Natural killer cell (primary cell): ENCODE results near the gene MTHFR. TPM values are rescaled to one million over a fixed set of nuclear protein-coding genes. Genes with fewer than 3 reads are reported as not detected.
A peak's percentile ranks its signal among the peaks of the same experiment; 100 is the strongest.

Source experiments
- ATAC-seq, 3 donors: fragments of 150-1000 bp in 2 of 3; fragments of 200-7000 bp in 1 of 3; cut with Tn5 transposase; 1 replicate in 1 of 3; 2 replicates in 2 of 3; pipeline ENCODE4 v1.10.0; 2021; ENCODE audit warnings: mild to moderate bottlenecking in 2 of 3, moderate library complexity in 2 of 3
- DNase-seq, 2 donors: peaks; one replicate each; pipeline versions ENCODE4 v3.0.0 to v3.0.0-alpha.2; 2013 to 2021; ENCODE audit warnings: mixed read lengths in 1 of 2
- H3K27ac ChIP-seq: one replicate; pipeline ENCODE4 v1.5.1; 2013; ENCODE audit warnings: mild to moderate bottlenecking, low read length
- H3K27me3 ChIP-seq: one replicate; pipeline ENCODE4 v1.6.1; 2013; ENCODE audit warnings: low read length; ENCODE audit not compliant: control insufficient read depth, insufficient read depth
- H3K36me3 ChIP-seq: one replicate; pipeline ENCODE4 v1.6.1; 2013; ENCODE audit warnings: low read length; ENCODE audit not compliant: control insufficient read depth, insufficient read depth
- H3K4me1 ChIP-seq: one replicate; pipeline ENCODE4 v1.6.1; 2013; ENCODE audit warnings: low read length; ENCODE audit not compliant: control insufficient read depth, insufficient read depth
- H3K4me3 ChIP-seq: one replicate; pipeline ENCODE4 v1.5.1; 2013; ENCODE audit warnings: low read length
- H3K9me3 ChIP-seq: one replicate; pipeline ENCODE4 v1.6.1; 2013; ENCODE audit warnings: low read length; ENCODE audit not compliant: control insufficient read depth, insufficient read depth
- H3K27ac Mint-ChIP-seq, 2 donors: one replicate each; pipeline ENCODE4 v1.8.0; 2022; ENCODE audit warnings: mild to moderate bottlenecking in 2 of 2, mixed read lengths in 2 of 2, moderate library complexity in 1 of 2
- H3K27me3 Mint-ChIP-seq, 2 donors: one replicate each; pipeline ENCODE4 v1.8.0; 2022; ENCODE audit warnings: low read depth in 2 of 2, mixed read lengths in 2 of 2
- H3K36me3 Mint-ChIP-seq: one replicate; pipeline ENCODE4 v1.8.0; 2022; ENCODE audit warnings: mixed read lengths
- H3K4me1 Mint-ChIP-seq, 2 donors: one replicate each; pipeline ENCODE4 v1.8.0; 2022; ENCODE audit warnings: mixed read lengths in 2 of 2
- H3K4me3 Mint-ChIP-seq: one replicate; pipeline ENCODE4 v1.8.0; 2022; ENCODE audit warnings: mild to moderate bottlenecking, moderate library complexity, mixed read lengths
- H3K9me3 Mint-ChIP-seq, 2 donors: one replicate each; pipeline ENCODE4 v1.8.0; 2022; ENCODE audit warnings: mixed read lengths in 2 of 2
- WGBS: methylation state at CpG from one replicate; pipeline ENCODE4 v1.1.7; 2013; ENCODE audit warnings: missing lambda C conversion rate; ENCODE audit not compliant: insufficient coverage; 5-methylcytosine and 5-hydroxymethylcytosine counted together
- intact Hi-C: fragments of 100-400 bp; cut with micrococcal nuclease; formaldehyde crosslinking; loops from one replicate; pipeline ENCODE4 v1.14.2; 2022
- total RNA-seq, 4 donors: library from RNA; stranded (reverse); fragments of 120-200 nt in 1 of 4; gene quantifications; one replicate each; pipeline versions ENCODE4 v1.2.3 to v1.2.4, GENCODE V29; 2013 to 2022
- TF ChIP-seq, protein P1 (sequence below): fragments of 200-600 bp; IDR thresholded peaks from one replicate; pipeline ENCODE4 v1.8.0; 2022; ENCODE audit warnings: antibody characterized with exemption

Gene MTHFR
- total RNA-seq, 3 donors from 2014 or later (not counting 1 experiment from before 2014, with no cell fraction given), result 61.8 to 78.4 (median 69.5) TPM

DNA sequence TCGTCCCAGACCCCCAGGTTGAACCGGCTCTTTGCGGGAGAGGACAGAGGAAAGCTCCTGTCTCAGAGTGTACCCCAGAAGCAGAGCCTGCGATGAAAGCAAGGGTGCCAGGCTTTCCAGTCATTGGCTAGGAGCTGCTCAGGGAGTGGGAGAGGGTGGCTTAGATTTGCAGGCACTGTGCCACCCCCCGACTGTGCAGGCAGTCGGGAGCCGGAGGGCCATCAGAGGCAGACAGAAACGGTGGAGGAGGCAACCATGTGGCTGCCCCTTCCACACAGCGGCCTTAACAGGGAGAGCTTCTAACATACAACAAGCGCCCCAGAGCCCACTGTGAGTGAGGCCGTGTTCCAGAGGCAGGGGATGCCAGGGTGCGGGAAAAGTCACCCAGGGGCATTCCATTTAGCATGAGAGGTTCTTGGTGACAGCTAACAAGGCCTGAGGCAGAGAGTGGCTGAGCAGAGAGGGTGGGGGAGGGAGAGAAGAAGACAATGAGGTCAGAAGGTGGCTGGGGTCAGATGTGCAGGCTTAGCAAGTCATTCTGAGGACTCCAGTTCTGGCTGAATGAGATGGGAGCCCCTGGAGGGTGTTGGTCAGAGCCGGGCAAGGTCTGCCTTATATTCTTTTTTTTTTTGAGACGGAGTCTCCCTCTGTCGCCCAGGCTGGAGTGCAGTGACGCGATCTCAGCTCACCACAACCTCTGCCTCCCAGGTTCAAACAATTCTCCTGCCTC lies 53.2 kb downstream of the MTHFR start:
- intact Hi-C loops, result no loop called here
- H3K4me1 Mint-ChIP-seq, result peaks cover 23 to 30% of the 10 kb centered on the region in 2 donors
- Histone ChIP-seq H3K27ac (no peak overlapping the region), H3K9me3 (no peaks in the 10 kb centered on the region), H3K27me3 (no peaks in the 10 kb centered on the region), H3K4me1 (peaks cover 21% of the 10 kb centered on the region), H3K4me3 (no peak overlapping the region), H3K36me3 (peaks cover 27% of the 10 kb centered on the region)
- ATAC-seq (no peak), DNase-seq (no peak)
- no peaks in the 10 kb centered on the region for H3K9me3 Mint-ChIP-seq
- H3K27ac Mint-ChIP-seq, result peak overlapping the region; percentile 31 to 38
- no peak overlapping the region for H3K4me3 Mint-ChIP-seq
- 89% methylated on average over 15 of the region's 17 CpGs for WGBS
- TF ChIP-seq, protein P1, sequence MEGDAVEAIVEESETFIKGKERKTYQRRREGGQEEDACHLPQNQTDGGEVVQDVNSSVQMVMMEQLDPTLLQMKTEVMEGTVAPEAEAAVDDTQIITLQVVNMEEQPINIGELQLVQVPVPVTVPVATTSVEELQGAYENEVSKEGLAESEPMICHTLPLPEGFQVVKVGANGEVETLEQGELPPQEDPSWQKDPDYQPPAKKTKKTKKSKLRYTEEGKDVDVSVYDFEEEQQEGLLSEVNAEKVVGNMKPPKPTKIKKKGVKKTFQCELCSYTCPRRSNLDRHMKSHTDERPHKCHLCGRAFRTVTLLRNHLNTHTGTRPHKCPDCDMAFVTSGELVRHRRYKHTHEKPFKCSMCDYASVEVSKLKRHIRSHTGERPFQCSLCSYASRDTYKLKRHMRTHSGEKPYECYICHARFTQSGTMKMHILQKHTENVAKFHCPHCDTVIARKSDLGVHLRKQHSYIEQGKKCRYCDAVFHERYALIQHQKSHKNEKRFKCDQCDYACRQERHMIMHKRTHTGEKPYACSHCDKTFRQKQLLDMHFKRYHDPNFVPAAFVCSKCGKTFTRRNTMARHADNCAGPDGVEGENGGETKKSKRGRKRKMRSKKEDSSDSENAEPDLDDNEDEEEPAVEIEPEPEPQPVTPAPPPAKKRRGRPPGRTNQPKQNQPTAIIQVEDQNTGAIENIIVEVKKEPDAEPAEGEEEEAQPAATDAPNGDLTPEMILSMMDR, result no peak
- no peaks in the 10 kb centered on the region for H3K27me3 Mint-ChIP-seq
- no peaks in the 10 kb centered on the region for H3K36me3 Mint-ChIP-seq

DNA sequence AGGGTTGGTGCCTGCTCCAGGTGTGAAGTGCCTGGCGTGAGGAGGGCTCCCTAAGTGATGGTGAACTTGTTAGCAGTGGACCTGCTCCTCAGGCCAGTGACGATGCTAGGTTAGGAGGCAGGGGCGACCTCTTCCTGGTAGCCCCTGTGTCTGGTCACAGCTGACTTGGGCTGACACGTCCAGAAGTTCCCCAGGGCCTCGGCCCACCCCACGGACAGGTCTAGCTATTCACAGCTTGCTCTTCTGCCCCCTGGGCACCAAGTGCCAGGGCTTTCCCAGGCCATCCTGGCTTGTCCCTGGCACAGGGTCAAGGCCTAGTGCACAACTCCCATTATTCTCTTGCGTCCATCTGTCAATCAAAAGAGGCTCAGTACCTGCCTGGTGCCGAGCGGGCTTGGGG lies 54.7 kb downstream of the MTHFR start:
- Histone ChIP-seq H3K27ac (no peak overlapping the region), H3K27me3 (no peaks in the 10 kb centered on the region), H3K4me1 (peaks cover 21% of the 10 kb centered on the region), H3K9me3 (no peaks in the 10 kb centered on the region), H3K4me3 (no peak overlapping the region), H3K36me3 (peaks cover 34% of the 10 kb centered on the region)
- Mint-ChIP-seq H3K9me3 (no peaks in the 10 kb centered on the region), H3K4me1 (peaks cover 32 to 40% of the 10 kb centered on the region in 2 donors), H3K4me3 (no peak overlapping the region), H3K36me3 (peaks cover 9% of the 10 kb centered on the region), H3K27me3 (no peaks in the 10 kb centered on the region), H3K27ac (peak overlapping the region in 1 of 2 donors; percentile 60)
- WGBS, result 94% methylated on average over 9 of the region's 9 CpGs
- intact Hi-C loops, result no loop called here
- ATAC-seq (no peak), DNase-seq (no peak)
- TF ChIP-seq, protein P1, result no peak

DNA sequence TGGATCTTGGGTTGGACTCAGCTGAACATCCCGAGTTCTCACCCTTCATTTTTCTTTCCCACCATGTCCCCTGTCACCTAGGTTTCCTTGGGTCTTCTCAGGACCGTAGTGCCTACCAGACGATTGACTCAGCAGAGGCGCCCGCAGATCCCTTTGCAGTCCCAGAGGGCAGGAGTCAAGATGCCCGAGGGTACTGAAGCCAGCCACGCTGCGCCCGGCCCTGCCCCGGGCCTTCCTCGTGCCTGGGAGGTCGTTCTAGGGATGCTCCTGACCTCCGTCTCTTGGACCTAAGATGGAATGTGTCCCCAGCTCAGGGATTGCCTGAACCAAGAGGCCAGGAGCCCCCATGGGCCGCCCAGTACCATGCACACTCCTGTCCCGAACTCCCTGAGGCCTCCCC lies 55.8 kb downstream of the MTHFR start:
- Mint-ChIP-seq H3K4me1 (peaks cover 35 to 47% of the 10 kb centered on the region in 2 donors), H3K9me3 (no peaks in the 10 kb centered on the region), H3K27ac (no peak overlapping the region), H3K36me3 (peaks cover 13% of the 10 kb centered on the region), H3K27me3 (no peaks in the 10 kb centered on the region), H3K4me3 (no peak overlapping the region)
- Histone ChIP-seq H3K9me3 (no peaks in the 10 kb centered on the region), H3K36me3 (peaks cover 41% of the 10 kb centered on the region), H3K4me3 (no peak overlapping the region), H3K4me1 (peaks cover 21% of the 10 kb centered on the region), H3K27me3 (no peaks in the 10 kb centered on the region), H3K27ac (no peak overlapping the region)
- 97% methylated on average over 15 of the region's 15 CpGs for WGBS
- intact Hi-C loops, result no loop called here
- ATAC-seq, result no peak
- no peak for DNase-seq
- TF ChIP-seq, protein P1, result no peak
